ENCODE data around the gene NCOA1. TPM values are rescaled to one million over a fixed set of nuclear protein-coding genes. Genes with fewer than 3 reads are reported as not detected.
A peak's percentile ranks its signal among the peaks of the same experiment; 100 is the strongest.

The NCOA1 gene
- total and polyA plus RNA-seq, 7 experiments from 2014 or later, result 13.2 to 72.8 (median 43.0) TPM

DNA sequence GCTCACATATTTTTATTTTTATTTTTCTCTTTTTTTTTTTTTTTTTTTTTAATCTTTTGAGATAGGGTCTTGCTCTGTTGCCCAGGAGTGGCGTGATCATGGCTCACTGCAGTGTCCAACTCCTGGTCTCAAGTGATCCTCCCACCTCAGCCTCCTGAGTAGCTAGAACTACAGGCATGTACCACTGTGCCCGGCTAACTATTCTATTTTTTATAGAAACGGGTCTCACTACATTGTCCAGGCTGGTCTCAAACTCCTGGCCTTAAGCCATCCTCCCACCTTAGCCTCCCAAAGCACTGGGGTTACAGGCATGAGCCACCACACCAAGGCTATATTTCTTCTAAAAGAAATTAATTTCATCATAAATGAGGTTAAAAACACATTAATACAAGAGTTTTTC is 256.2 kb downstream of the NCOA1 start:
- Histone ChIP-seq H3K36me3 (ENCODE audit: control insufficient read depth in 2 of 3, insufficient read depth in 3 of 3, low read length in 3 of 3) (peaks cover 0 to 14% (median 7%) of the 10 kb centered on the region in 3 experiments), H3K9me3 (ENCODE audit: control insufficient read depth in 2 of 3, low read length in 3 of 3) (no peaks in the 10 kb centered on the region), H3K27me3 (ENCODE audit: control insufficient read depth in 2 of 2, insufficient read depth in 2 of 2, low read length in 2 of 2) (no peaks in the 10 kb centered on the region), H3K27ac (ENCODE audit: low read depth, low read length) (no peak overlapping the region), H3K4me3 (ENCODE audit: low read length) (no peak overlapping the region), H3K4me1 (ENCODE audit: control insufficient read depth in 2 of 2, insufficient read depth in 2 of 2, low read length in 2 of 2) (peaks cover 0 to 5% of the 10 kb centered on the region in 2 donors)
- POLR2A ChIA-PET, result no interaction called here
- peaks cover 0 to 28% (median 19%) of the 10 kb centered on the region in 7 donors for H3K4me1 Mint-ChIP-seq
- peaks cover 4 to 29% (median 19%) of the 10 kb centered on the region in 5 donors for H3K36me3 Mint-ChIP-seq
- no peak overlapping the region for H3K4me3 Mint-ChIP-seq
- H3K27ac Mint-ChIP-seq, result no peak overlapping the region
- H3K9me3 Mint-ChIP-seq, result no peaks in the 10 kb centered on the region
- intact Hi-C loops (cut with micrococcal nuclease), result no loop called here
- CTCF ChIA-PET, result no interaction called here
- DNase-seq (no peak), ATAC-seq (no peak)
- H3K27me3 Mint-ChIP-seq, result no peaks in the 10 kb centered on the region

DNA sequence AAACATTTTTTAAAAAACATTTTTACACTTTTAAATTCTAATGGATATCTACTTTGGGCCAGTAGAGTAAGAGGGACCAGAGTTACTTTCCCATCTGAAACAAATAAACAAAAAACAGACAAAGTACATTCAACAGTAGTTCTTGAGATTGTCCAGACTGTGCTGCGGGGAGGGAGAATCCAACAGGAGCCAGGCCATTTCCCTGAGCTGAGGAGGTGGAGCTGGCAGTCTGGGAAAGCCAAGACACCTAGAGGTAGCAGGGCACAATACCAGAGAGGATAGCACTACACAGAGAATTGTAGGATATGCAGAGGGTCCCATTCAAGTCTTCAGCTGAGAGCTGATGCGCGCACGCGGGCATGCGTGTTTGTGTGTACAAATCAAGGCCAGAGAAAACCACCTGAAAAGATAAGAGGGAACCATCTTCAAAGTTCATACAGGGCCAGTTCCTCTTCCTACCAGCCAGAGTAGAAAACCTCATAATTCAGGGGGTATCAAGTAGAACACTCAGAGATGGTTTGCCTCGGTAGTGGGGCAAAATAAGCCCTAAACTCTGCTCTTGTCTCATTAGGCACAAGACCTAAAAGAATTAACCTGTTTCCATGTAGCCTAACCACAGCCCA is 258.1 kb downstream of the NCOA1 start:
- Histone ChIP-seq H3K36me3 (ENCODE audit: control insufficient read depth in 2 of 3, insufficient read depth in 3 of 3, low read length in 3 of 3) (peaks cover 3 to 29% (median 11%) of the 10 kb centered on the region in 3 experiments), H3K9me3 (ENCODE audit: control insufficient read depth in 2 of 3, low read length in 3 of 3) (no peaks in the 10 kb centered on the region), H3K27ac (ENCODE audit: low read depth, low read length) (no peak overlapping the region), H3K4me3 (ENCODE audit: low read length) (no peak overlapping the region), H3K4me1 (ENCODE audit: control insufficient read depth in 2 of 2, insufficient read depth in 2 of 2, low read length in 2 of 2) (peaks cover 0 to 5% of the 10 kb centered on the region in 2 donors), H3K27me3 (ENCODE audit: control insufficient read depth in 2 of 2, insufficient read depth in 2 of 2, low read length in 2 of 2) (no peaks in the 10 kb centered on the region)
- ATAC-seq (no peak), DNase-seq (no peak)
- intact Hi-C loops (cut with micrococcal nuclease), result no loop called here
- ChIA-PET CTCF (no interaction called here), POLR2A (no interaction called here)
- peaks cover 0 to 22% (median 15%) of the 10 kb centered on the region in 5 donors for H3K36me3 Mint-ChIP-seq
- peak overlapping the region in 2 of 9 donors; percentile 34 to 53 for H3K27ac Mint-ChIP-seq
- H3K9me3 Mint-ChIP-seq, result no peaks in the 10 kb centered on the region
- no peak overlapping the region for H3K4me3 Mint-ChIP-seq
- H3K4me1 Mint-ChIP-seq, result peaks cover 0 to 12% (median 4%) of the 10 kb centered on the region in 7 donors
- no peaks in the 10 kb centered on the region for H3K27me3 Mint-ChIP-seq

DNA sequence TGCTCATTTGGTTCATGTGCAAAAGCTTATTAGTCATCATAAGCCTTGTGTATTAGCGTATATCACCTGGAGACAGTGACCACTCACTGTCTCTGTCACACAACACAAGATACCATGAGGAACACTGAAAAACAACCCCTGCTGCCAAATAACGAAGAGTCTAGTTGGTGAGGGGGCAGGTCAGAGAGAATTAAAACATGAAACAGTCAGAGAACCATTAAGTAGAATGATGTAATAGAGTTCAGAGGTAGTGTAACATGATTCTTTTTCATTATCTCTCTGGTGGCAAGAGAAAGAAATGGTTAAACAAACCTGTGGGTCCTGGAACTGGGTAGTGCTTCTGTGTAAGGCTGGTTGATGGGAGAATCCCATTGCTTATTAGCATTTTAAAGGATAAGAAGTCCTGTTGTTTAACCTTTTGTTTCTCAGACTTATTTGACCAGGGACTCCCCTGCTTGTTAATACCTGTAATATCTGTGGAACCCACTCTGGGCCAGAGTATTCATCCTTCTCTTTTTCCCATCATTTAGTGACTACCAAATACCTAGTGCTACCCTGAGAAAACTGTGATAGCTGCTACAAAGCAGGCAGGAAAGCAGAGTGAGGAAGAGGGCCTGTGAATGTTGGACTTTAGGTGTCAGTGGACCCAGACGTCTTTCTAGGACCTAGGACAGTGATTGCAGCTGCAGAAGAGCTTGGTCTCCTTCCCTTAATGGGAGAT is 264.1 kb downstream of the NCOA1 start:
- H3K27ac Mint-ChIP-seq, result peak overlapping the region in 2 of 9 donors; percentile 15 to 16
- Histone ChIP-seq H3K36me3 (ENCODE audit: control insufficient read depth in 2 of 3, insufficient read depth in 3 of 3, low read length in 3 of 3) (peaks cover 4 to 56% (median 28%) of the 10 kb centered on the region in 3 experiments), H3K9me3 (ENCODE audit: control insufficient read depth in 2 of 3, low read length in 3 of 3) (no peaks in the 10 kb centered on the region), H3K4me3 (ENCODE audit: low read length) (no peak overlapping the region), H3K4me1 (ENCODE audit: control insufficient read depth in 2 of 2, insufficient read depth in 2 of 2, low read length in 2 of 2) (no peaks in the 10 kb centered on the region), H3K27me3 (ENCODE audit: control insufficient read depth in 2 of 2, insufficient read depth in 2 of 2, low read length in 2 of 2) (no peaks in the 10 kb centered on the region), H3K27ac (ENCODE audit: low read depth, low read length) (no peak overlapping the region)
- no peaks in the 10 kb centered on the region for H3K9me3 Mint-ChIP-seq
- CTCF ChIA-PET, result interaction anchor here (0.9 kb wide), 1 partner anchor 346 kb away, joined by 3 read pairs; no protein-coding TSS in a partner anchor
- H3K4me1 Mint-ChIP-seq, result no peaks in the 10 kb centered on the region
- DNase-seq (no peak), ATAC-seq (no peak)
- H3K27me3 Mint-ChIP-seq, result no peaks in the 10 kb centered on the region
- POLR2A ChIA-PET, result no interaction called here
- no peak overlapping the region for H3K4me3 Mint-ChIP-seq
- intact Hi-C loops (cut with micrococcal nuclease), result no loop called here
- H3K36me3 Mint-ChIP-seq, result peaks cover 0 to 21% (median 15%) of the 10 kb centered on the region in 5 donors

DNA sequence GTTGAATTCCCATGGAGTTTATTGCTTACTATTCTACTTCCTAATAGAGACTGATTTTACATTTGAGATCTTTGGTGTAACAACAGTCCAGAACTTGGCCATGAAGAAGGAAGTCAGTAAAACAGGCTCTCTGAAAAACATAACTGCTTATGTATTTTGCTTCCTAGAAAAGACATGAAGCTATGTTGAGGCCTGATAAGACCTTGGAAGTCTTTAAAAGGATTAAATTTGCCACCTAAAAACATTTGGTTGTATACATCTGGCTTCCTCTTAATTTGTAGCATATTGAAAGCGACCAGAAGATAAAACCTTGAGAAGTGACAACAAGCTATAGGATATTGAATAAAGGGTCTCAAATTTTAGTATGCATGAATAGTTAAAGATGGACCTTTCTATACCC is 265.7 kb downstream of the NCOA1 start:
- Histone ChIP-seq H3K9me3 (ENCODE audit: control insufficient read depth in 2 of 3, low read length in 3 of 3) (no peaks in the 10 kb centered on the region), H3K27me3 (ENCODE audit: control insufficient read depth in 2 of 2, insufficient read depth in 2 of 2, low read length in 2 of 2) (no peaks in the 10 kb centered on the region), H3K4me3 (ENCODE audit: low read length) (no peak overlapping the region), H3K27ac (ENCODE audit: low read depth, low read length) (no peak overlapping the region), H3K36me3 (ENCODE audit: control insufficient read depth in 2 of 3, insufficient read depth in 3 of 3, low read length in 3 of 3) (peaks cover 4 to 58% (median 26%) of the 10 kb centered on the region in 3 experiments), H3K4me1 (ENCODE audit: control insufficient read depth in 2 of 2, insufficient read depth in 2 of 2, low read length in 2 of 2) (no peaks in the 10 kb centered on the region)
- Mint-ChIP-seq H3K27me3 (no peaks in the 10 kb centered on the region), H3K36me3 (peaks cover 6 to 23% (median 12%) of the 10 kb centered on the region in 5 donors), H3K9me3 (no peaks in the 10 kb centered on the region), H3K27ac (peak overlapping the region in 1 of 9 donors; percentile 2), H3K4me3 (no peak overlapping the region), H3K4me1 (peaks cover 0 to 2% (median 0%) of the 10 kb centered on the region in 7 donors)
- POLR2A ChIA-PET, result no interaction called here
- CTCF ChIA-PET, result interaction anchor here (0.6 kb wide), 1 partner anchor 372 kb away, joined by 6 read pairs; no protein-coding TSS in a partner anchor
- DNase-seq (no peak), ATAC-seq (no peak)
- intact Hi-C loops (cut with micrococcal nuclease), result no loop called here

DNA sequence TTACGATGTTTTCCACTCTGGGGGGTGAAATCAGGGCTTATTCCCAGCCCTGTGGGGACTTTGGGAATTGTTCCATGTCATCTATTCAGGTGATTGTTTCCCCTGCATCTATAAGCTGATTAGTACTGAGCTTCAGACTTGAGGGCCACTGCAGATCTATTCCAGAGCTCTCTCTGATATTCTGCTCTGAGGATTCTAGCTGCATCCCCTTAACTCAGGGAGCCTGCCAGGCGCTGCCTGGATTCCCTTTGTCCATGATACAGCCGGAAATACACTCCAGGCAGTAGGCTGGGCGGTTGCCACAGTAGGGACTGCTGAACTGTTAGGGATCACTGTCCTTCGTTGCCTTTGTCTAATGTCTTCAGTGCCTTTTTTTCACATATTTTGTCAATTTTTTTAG is 270.8 kb downstream of the NCOA1 start:
- H3K27me3 Mint-ChIP-seq, result no peaks in the 10 kb centered on the region
- CTCF ChIA-PET, result no interaction called here
- peak overlapping the region in 2 of 9 donors; percentile 20 to 38 for H3K27ac Mint-ChIP-seq
- POLR2A ChIA-PET, result no interaction called here
- H3K4me1 Mint-ChIP-seq, result peaks cover 0 to 9% (median 6%) of the 10 kb centered on the region in 7 donors
- no peaks in the 10 kb centered on the region for H3K27me3 ChIP-seq (ENCODE audit: control insufficient read depth in 2 of 2, insufficient read depth in 2 of 2, low read length in 2 of 2)
- H3K27ac ChIP-seq (ENCODE audit: low read depth, low read length), result no peak overlapping the region
- H3K36me3 ChIP-seq (ENCODE audit: control insufficient read depth in 2 of 3, insufficient read depth in 3 of 3, low read length in 3 of 3), result peaks cover 8 to 59% (median 14%) of the 10 kb centered on the region in 3 experiments
- no peak overlapping the region for H3K4me3 Mint-ChIP-seq
- H3K4me1 ChIP-seq (ENCODE audit: control insufficient read depth in 2 of 2, insufficient read depth in 2 of 2, low read length in 2 of 2), result no peaks in the 10 kb centered on the region
- H3K9me3 Mint-ChIP-seq, result no peaks in the 10 kb centered on the region
- H3K4me3 ChIP-seq (ENCODE audit: low read length), result no peak overlapping the region
- DNase-seq (no peak), ATAC-seq (no peak)
- peaks cover 9 to 47% (median 25%) of the 10 kb centered on the region in 5 donors for H3K36me3 Mint-ChIP-seq
- no peaks in the 10 kb centered on the region for H3K9me3 ChIP-seq (ENCODE audit: control insufficient read depth in 2 of 3, low read length in 3 of 3)
- intact Hi-C loops (cut with micrococcal nuclease), result no loop called here

DNA sequence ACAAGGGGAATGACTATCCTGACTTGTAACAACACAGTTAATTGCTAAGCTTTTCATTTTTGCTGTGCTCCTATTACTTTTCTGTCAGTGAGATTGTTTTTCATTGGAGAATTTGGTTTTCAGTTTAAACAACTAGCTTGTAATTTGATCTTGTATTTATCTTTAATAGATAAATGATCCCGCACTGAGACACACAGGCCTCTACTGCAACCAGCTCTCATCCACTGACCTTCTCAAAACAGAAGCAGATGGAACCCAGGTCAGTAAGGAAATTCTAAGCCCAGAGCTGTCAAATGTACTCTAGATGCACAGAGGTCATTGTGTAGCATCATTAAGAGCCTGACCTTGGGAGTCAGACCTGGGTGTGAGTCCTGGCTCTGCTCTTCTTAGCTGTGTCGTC is 271.5 kb downstream of the NCOA1 start:
- Mint-ChIP-seq H3K4me1 (peaks cover 0 to 9% (median 6%) of the 10 kb centered on the region in 7 donors), H3K27ac (no peak overlapping the region), H3K27me3 (no peaks in the 10 kb centered on the region), H3K4me3 (no peak overlapping the region), H3K36me3 (peaks cover 9 to 51% (median 24%) of the 10 kb centered on the region in 5 donors), H3K9me3 (no peaks in the 10 kb centered on the region)
- H3K4me3 ChIP-seq (ENCODE audit: low read length), result no peak overlapping the region
- DNase-seq, result no peak
- peaks cover 8 to 59% (median 14%) of the 10 kb centered on the region in 3 experiments for H3K36me3 ChIP-seq (ENCODE audit: control insufficient read depth in 2 of 3, insufficient read depth in 3 of 3, low read length in 3 of 3)
- H3K27ac ChIP-seq (ENCODE audit: low read depth, low read length), result no peak overlapping the region
- ChIA-PET CTCF (no interaction called here), POLR2A (no interaction called here)
- ATAC-seq, result no peak
- H3K27me3 ChIP-seq (ENCODE audit: control insufficient read depth in 2 of 2, insufficient read depth in 2 of 2, low read length in 2 of 2), result no peaks in the 10 kb centered on the region
- no peaks in the 10 kb centered on the region for H3K9me3 ChIP-seq (ENCODE audit: control insufficient read depth in 2 of 3, low read length in 3 of 3)
- intact Hi-C loops (cut with micrococcal nuclease), result no loop called here
- H3K4me1 ChIP-seq (ENCODE audit: control insufficient read depth in 2 of 2, insufficient read depth in 2 of 2, low read length in 2 of 2), result no peaks in the 10 kb centered on the region

Measured in naive thymus-derived CD4-positive, alpha-beta T cell (primary cell).